Activated CD4-positive, alpha-beta T cell treated with anti-CD3 and anti-CD28 coated beads for 36 hours (primary cell): ENCODE measurements around the gene TFF1. TPM values are rescaled to one million over a fixed set of nuclear protein-coding genes. Genes with fewer than 3 reads are reported as not detected.

ENCODE experiments used
- ATAC-seq: fragments of 200-7000 bp; cut with Tn5 transposase; one replicate; pipeline ENCODE4 v1.10.0; 2021; ENCODE audit warnings: mild to moderate bottlenecking, moderate library complexity
- CTCF ChIA-PET: fragments of 350-600 bp; sonication (Branson Sonifier 250); formaldehyde crosslinking; loops from one replicate; lab custom pipeline; 2021; ENCODE audit warnings: antibody characterized with exemption; lab: Charles Lee
- POLR2A ChIA-PET: fragments of 350-600 bp; sonication (Branson Sonifier 250); formaldehyde crosslinking; loops from one replicate; lab custom pipeline; 2021; ENCODE audit warnings: antibody characterized with exemption, inconsistent platforms; lab: Charles Lee
- DNase-seq: peaks from one replicate; pipeline ENCODE4 v3.0.0-alpha.2; 2020
- H3K27ac Mint-ChIP-seq: one replicate; pipeline ENCODE4 v1.8.0; 2021; ENCODE audit warnings: mixed read lengths
- H3K27me3 Mint-ChIP-seq: one replicate; pipeline ENCODE4 v1.8.0; 2021; ENCODE audit warnings: mixed read lengths
- H3K36me3 Mint-ChIP-seq: one replicate; pipeline ENCODE4 v1.8.0; 2021; ENCODE audit warnings: low read depth, mixed read lengths
- H3K4me1 Mint-ChIP-seq: one replicate; pipeline ENCODE4 v1.8.0; 2021; ENCODE audit warnings: mixed read lengths
- H3K4me3 Mint-ChIP-seq: one replicate; pipeline ENCODE4 v1.8.0; 2021; ENCODE audit warnings: mild to moderate bottlenecking, moderate library complexity, mixed read lengths
- H3K9me3 Mint-ChIP-seq: one replicate; pipeline ENCODE4 v1.8.0; 2021; ENCODE audit warnings: low read depth, mixed read lengths
- intact Hi-C, 2 experiments: fragments of 100-400 bp; cut with DNase I in 1 of 2; cut with micrococcal nuclease in 1 of 2; formaldehyde crosslinking; loops; one replicate each; pipeline versions ENCODE4 v1.14.2 to v1.15.1; 2022 to 2024; cut with DNase I, micrococcal nuclease
- total RNA-seq, 2 experiments: library from RNA; stranded (reverse); gene quantifications; one replicate each; pipeline ENCODE4 v1.2.3, GENCODE V29; 2021

The TFF1 gene
- not detected for total RNA-seq

- Mint-ChIP-seq H3K4me1 (peaks cover 16% of the 10 kb centered on the region), H3K27ac (no peak within 1 kb of the TSS), H3K4me3 (no peak within 1 kb of the TSS), H3K9me3 (no peaks in the 10 kb centered on the region), H3K36me3 (peaks cover 9% of the 10 kb centered on the region), H3K27me3 (no peaks in the 10 kb centered on the region)
- ATAC-seq (no peak), DNase-seq (no peak)
- POLR2A ChIA-PET: no interaction called here
- CTCF ChIA-PET: interaction anchor here (0.6 to 0.7 kb wide), 3 partner anchors 39 to 262 kb away, joined by 3 to 5 read pairs (median 4); no protein-coding TSS in a partner anchor
- intact Hi-C loops: no loop called here
These were observed at the start of gene TFF1 for GRCh38 chr21:42366292-42367010. Gene TFF1 (minus strand): TSS chr21:42366535. CDS start chr21:42366495, 40 bp downstream.

GRCh38 chr21:42414928-42415769 is 48.8 kb upstream of the TFF1 start:
- Mint-ChIP-seq H3K27me3 (no peaks in the 10 kb centered on the region), H3K4me3 (peak overlapping the region; percentile 68), H3K27ac (no peak overlapping the region), H3K4me1 (peaks cover 27% of the 10 kb centered on the region), H3K9me3 (peaks cover 5% of the 10 kb centered on the region), H3K36me3 (peaks cover 67% of the 10 kb centered on the region)
- DNase-seq (peak; percentile 99), ATAC-seq (peak; percentile 71)
- POLR2A ChIA-PET: interaction anchor here (1.1 kb wide), 1 partner anchor 10 kb away, joined by 3 read pairs; no protein-coding TSS in a partner anchor
- CTCF ChIA-PET: interaction anchor here (0.9 to 2.2 kb wide), 4 partner anchors 10 to 14 kb away, joined by 3 to 9 read pairs (median 4); partner anchors contain the start of gene UBASH3A
- intact Hi-C loops: loop anchor here (1.0 to 5.0 kb wide), 15 partner anchors 8 to 462 kb away; partner anchors contain the start of genes RSPH1 (in 1 of the 2) and WDR4 (in 1 of the 2)

- H3K9me3 Mint-ChIP-seq: peaks cover 5% of the 10 kb centered on the region
- H3K36me3 Mint-ChIP-seq: peaks cover 61% of the 10 kb centered on the region
- peaks cover 21% of the 10 kb centered on the region for H3K4me1 Mint-ChIP-seq
- H3K27me3 Mint-ChIP-seq: no peaks in the 10 kb centered on the region
- intact Hi-C loops: loop anchor here (2.0 to 5.0 kb wide), 4 partner anchors 14 to 226 kb away; no protein-coding TSS in a partner anchor
- H3K27ac Mint-ChIP-seq: no peak overlapping the region
- ChIA-PET POLR2A (no interaction called here), CTCF (interaction anchor here (1.1 to 2.2 kb wide), 2 partner anchors 10 to 176 kb away, joined by 3 to 9 read pairs; partner anchors contain the start of gene UBASH3A)
- ATAC-seq: no peak
- DNase-seq: no peak
- H3K4me3 Mint-ChIP-seq: peak overlapping the region; percentile 68
These were observed 48.2 kb upstream of the TFF1 start for GRCh38 chr21:42414553-42414927.

- CTCF ChIA-PET: interaction anchor here (0.9 to 1.2 kb wide), 5 partner anchors 10 to 175 kb away, joined by 3 to 7 read pairs (median 4); partner anchors contain the start of gene UBASH3A
- Mint-ChIP-seq H3K4me3 (peak overlapping the region; percentile 68), H3K4me1 (peaks cover 16% of the 10 kb centered on the region), H3K36me3 (peaks cover 56% of the 10 kb centered on the region), H3K27ac (no peak overlapping the region), H3K27me3 (no peaks in the 10 kb centered on the region), H3K9me3 (peaks cover under 1% of the 10 kb centered on the region)
- POLR2A ChIA-PET: interaction anchor here (0.8 to 1.6 kb wide), 2 partner anchors 10 to 14 kb away, joined by 3 to 10 read pairs; partner anchors contain the start of gene UBASH3A
- DNase-seq (no peak), ATAC-seq (no peak)
- intact Hi-C loops: loop anchor here (2.0 to 5.0 kb wide), 4 partner anchors 13 to 225 kb away; no protein-coding TSS in a partner anchor
These were observed 47.7 kb upstream of the TFF1 start for GRCh38 chr21:42414066-42414465.

- Mint-ChIP-seq H3K27ac (no peak overlapping the region), H3K4me3 (no peak overlapping the region), H3K36me3 (peaks cover 50% of the 10 kb centered on the region), H3K27me3 (no peaks in the 10 kb centered on the region), H3K4me1 (peaks cover 12% of the 10 kb centered on the region), H3K9me3 (no peaks in the 10 kb centered on the region)
- ATAC-seq (peak; percentile 31), DNase-seq (peak; percentile 80)
- ChIA-PET POLR2A (interaction anchor here (0.8 to 1.6 kb wide), 2 partner anchors 10 to 13 kb away, joined by 3 to 10 read pairs; partner anchors contain the start of gene UBASH3A), CTCF (interaction anchor here (0.9 to 1.2 kb wide), 6 partner anchors 10 to 175 kb away, joined by 3 to 7 read pairs (median 4); partner anchors contain the start of gene UBASH3A)
- intact Hi-C loops: loop anchor here in 1 of 2 experiments (5.0 kb wide), 1 partner anchor 176 kb away; no protein-coding TSS in a partner anchor
These were observed 47.2 kb upstream of the TFF1 start for GRCh38 chr21:42413500-42413899.

GRCh38 chr21:42413093-42413492 is 46.8 kb upstream of the TFF1 start:
- no peak overlapping the region for H3K27ac Mint-ChIP-seq
- intact Hi-C loops: loop anchor here in 1 of 2 experiments (5.0 kb wide), 1 partner anchor 176 kb away; no protein-coding TSS in a partner anchor
- peaks cover 49% of the 10 kb centered on the region for H3K36me3 Mint-ChIP-seq
- no peaks in the 10 kb centered on the region for H3K27me3 Mint-ChIP-seq
- ChIA-PET POLR2A (interaction anchor here (1.6 kb wide), 1 partner anchor 9 kb away, joined by 10 read pairs; the partner anchor contains the start of gene UBASH3A), CTCF (interaction anchor here (0.9 to 1.2 kb wide), 5 partner anchors 10 to 32 kb away, joined by 3 to 7 read pairs (median 4); partner anchors contain the start of gene UBASH3A)
- ATAC-seq: no peak
- H3K4me1 Mint-ChIP-seq: peaks cover 12% of the 10 kb centered on the region
- no peak for DNase-seq
- H3K9me3 Mint-ChIP-seq: no peaks in the 10 kb centered on the region
- H3K4me3 Mint-ChIP-seq: no peak overlapping the region

GRCh38 chr21:42412636-42412933 is 46.2 kb upstream of the TFF1 start:
- Mint-ChIP-seq H3K9me3 (no peaks in the 10 kb centered on the region), H3K27me3 (no peaks in the 10 kb centered on the region), H3K27ac (no peak overlapping the region), H3K4me3 (no peak overlapping the region), H3K4me1 (peaks cover 13% of the 10 kb centered on the region), H3K36me3 (peaks cover 52% of the 10 kb centered on the region)
- ChIA-PET CTCF (interaction anchor here (0.6 to 1.1 kb wide), 2 partner anchors 31 to 98 kb away, joined by 3 read pairs; no protein-coding TSS in a partner anchor), POLR2A (interaction anchor here (1.6 kb wide), 1 partner anchor 9 kb away, joined by 10 read pairs; the partner anchor contains the start of gene UBASH3A)
- ATAC-seq: no peak
- no peak for DNase-seq
- intact Hi-C loops: loop anchor here in 1 of 2 experiments (5.0 kb wide), 1 partner anchor 175 kb away; no protein-coding TSS in a partner anchor

GRCh38 chr21:42411891-42412635 is 45.7 kb upstream of the TFF1 start:
- DNase-seq (no peak), ATAC-seq (no peak)
- Mint-ChIP-seq H3K27ac (no peak overlapping the region), H3K4me3 (no peak overlapping the region), H3K4me1 (peaks cover 16% of the 10 kb centered on the region), H3K36me3 (peaks cover 52% of the 10 kb centered on the region), H3K27me3 (no peaks in the 10 kb centered on the region), H3K9me3 (no peaks in the 10 kb centered on the region)
- ChIA-PET CTCF (interaction anchor here (0.6 to 1.3 kb wide), 6 partner anchors 9 to 98 kb away, joined by 3 to 7 read pairs (median 4); no protein-coding TSS in a partner anchor), POLR2A (no interaction called here)
- intact Hi-C loops: loop anchor here in 1 of 2 experiments (5.0 kb wide), 1 partner anchor 175 kb away; no protein-coding TSS in a partner anchor

- ChIA-PET CTCF (interaction anchor here (0.6 to 1.3 kb wide), 5 partner anchors 10 to 375 kb away, joined by 3 to 7 read pairs (median 4); no protein-coding TSS in a partner anchor), POLR2A (interaction anchor here (0.9 kb wide), 1 partner anchor 18 kb away, joined by 4 read pairs; no protein-coding TSS in a partner anchor)
- Mint-ChIP-seq H3K27ac (no peak overlapping the region), H3K36me3 (peaks cover 53% of the 10 kb centered on the region), H3K4me3 (no peak overlapping the region), H3K27me3 (no peaks in the 10 kb centered on the region), H3K4me1 (peaks cover 23% of the 10 kb centered on the region), H3K9me3 (no peaks in the 10 kb centered on the region)
- ATAC-seq (peak; percentile 47), DNase-seq (peak; percentile 80)
- intact Hi-C loops: loop anchor here in 1 of 2 experiments (5.0 kb wide), 1 partner anchor 174 kb away; no protein-coding TSS in a partner anchor
These were observed 45.0 kb upstream of the TFF1 start for GRCh38 chr21:42411197-42411869.
